GM12801 (cell line): ENCODE measurements around the gene TRERF1.

Experiments used
- CTCF ChIP-seq: IDR thresholded peaks from one replicate; pipeline ENCODE4 v1.5.1; 2011; ENCODE audit warnings: control low read depth; ENCODE audit not compliant: insufficient read length; ENCODE audit errors: extremely low read depth

The TRERF1 gene

GRCh38 chr6:42369568-42369967 lies 82.2 kb downstream of the TRERF1 start:
- TF ChIP-seq CTCF: no peak

GRCh38 chr6:42368181-42368580 lies 83.5 kb downstream of the TRERF1 start:
- no peak for TF ChIP-seq CTCF

- TF ChIP-seq CTCF: no peak
These were observed 84.2 kb downstream of the TRERF1 start for GRCh38 chr6:42367353-42368011.

- TF ChIP-seq CTCF: no peak
These were observed 84.8 kb downstream of the TRERF1 start for GRCh38 chr6:42366999-42367352.

- no peak for TF ChIP-seq CTCF
These were observed 85.6 kb downstream of the TRERF1 start for GRCh38 chr6:42366011-42366705.

- TF ChIP-seq CTCF: no peak
These were observed 86.7 kb downstream of the TRERF1 start for GRCh38 chr6:42365021-42365420.

GRCh38 chr6:42363926-42364849 lies 87.5 kb downstream of the TRERF1 start:
- no peak for TF ChIP-seq CTCF
